Naive thymus-derived CD8-positive, alpha-beta T cell (primary cell): Measurements from ENCODE around the gene MYZAP. TPM values are rescaled to one million over a fixed set of nuclear protein-coding genes. Genes with fewer than 3 reads are reported as not detected.

Source experiments
- ATAC-seq, 2 donors: fragments of 150-1000 bp; cut with Tn5 transposase in 1 of 2; sonication (Bioruptor Pico), chemical (Tn5 transposase) in 1 of 2; 1 replicate in 1 of 2; 2 replicates in 1 of 2; pipeline ENCODE4 v1.10.0; 2021; ENCODE audit warnings: mild to moderate bottlenecking in 2 of 2, moderate library complexity in 2 of 2
- POLR2A ChIA-PET: fragments of 350-600 bp; sonication (Branson Sonifier 250); formaldehyde crosslinking; loops from one replicate; lab custom pipeline; 2021; ENCODE audit warnings: antibody characterized with exemption; lab: Charles Lee
- DNase-seq, 10 donors: peaks; one replicate each; pipeline versions ENCODE4 v3.0.0 to v3.0.0-alpha.2; 2020 to 2022
- H3K27ac Mint-ChIP-seq, 10 donors: one replicate each; pipeline ENCODE4 v1.8.0; 2020 to 2022; ENCODE audit warnings: mild to moderate bottlenecking in 10 of 10, mixed read lengths in 10 of 10, moderate library complexity in 4 of 10, inconsistent platforms in 1 of 10
- H3K27me3 Mint-ChIP-seq, 5 donors: one replicate each; pipeline ENCODE4 v1.8.0; 2021 to 2022; ENCODE audit warnings: mixed read lengths in 5 of 5
- H3K36me3 Mint-ChIP-seq, 3 donors: one replicate each; pipeline ENCODE4 v1.8.0; 2020 to 2022; ENCODE audit warnings: mixed read lengths in 3 of 3, mild to moderate bottlenecking in 2 of 3, inconsistent platforms in 1 of 3
- H3K4me1 Mint-ChIP-seq, 4 donors: one replicate each; pipeline ENCODE4 v1.8.0; 2021 to 2022; ENCODE audit warnings: mixed read lengths in 4 of 4
- H3K4me3 Mint-ChIP-seq, 10 donors: one replicate each; pipeline ENCODE4 v1.8.0; 2020 to 2022; ENCODE audit warnings: mild to moderate bottlenecking in 10 of 10, mixed read lengths in 10 of 10, moderate library complexity in 6 of 10, inconsistent platforms in 1 of 10
- H3K9me3 Mint-ChIP-seq, 9 donors: one replicate each; pipeline ENCODE4 v1.8.0; 2020 to 2022; ENCODE audit warnings: mixed read lengths in 9 of 9, mild to moderate bottlenecking in 3 of 9, inconsistent platforms in 1 of 9, moderate library complexity in 1 of 9
- polyA plus RNA-seq, 3 donors: library from polyadenylated mRNA; unstranded; fragments of 300-500 nt; fragmentation: Illumina TruSeq; gene quantifications; one replicate each; pipeline ENCODE4 v1.2.3, GENCODE V29; 2021
- total RNA-seq, 8 experiments: library from RNA in 2 of 8; stranded (reverse) in 2 of 8; gene quantifications; one replicate each; pipeline ENCODE4 v1.2.3 and lab custom pipeline; 2021 to 2026

Gene MYZAP
- total and polyA plus RNA-seq, 5 experiments from 2014 or later: 0.20 to 0.26 TPM; not detected in 3

GRCh38 chr15:57684491-57685151 is 92.9 kb downstream of the MYZAP start:
- ATAC-seq: no peak

DNA sequence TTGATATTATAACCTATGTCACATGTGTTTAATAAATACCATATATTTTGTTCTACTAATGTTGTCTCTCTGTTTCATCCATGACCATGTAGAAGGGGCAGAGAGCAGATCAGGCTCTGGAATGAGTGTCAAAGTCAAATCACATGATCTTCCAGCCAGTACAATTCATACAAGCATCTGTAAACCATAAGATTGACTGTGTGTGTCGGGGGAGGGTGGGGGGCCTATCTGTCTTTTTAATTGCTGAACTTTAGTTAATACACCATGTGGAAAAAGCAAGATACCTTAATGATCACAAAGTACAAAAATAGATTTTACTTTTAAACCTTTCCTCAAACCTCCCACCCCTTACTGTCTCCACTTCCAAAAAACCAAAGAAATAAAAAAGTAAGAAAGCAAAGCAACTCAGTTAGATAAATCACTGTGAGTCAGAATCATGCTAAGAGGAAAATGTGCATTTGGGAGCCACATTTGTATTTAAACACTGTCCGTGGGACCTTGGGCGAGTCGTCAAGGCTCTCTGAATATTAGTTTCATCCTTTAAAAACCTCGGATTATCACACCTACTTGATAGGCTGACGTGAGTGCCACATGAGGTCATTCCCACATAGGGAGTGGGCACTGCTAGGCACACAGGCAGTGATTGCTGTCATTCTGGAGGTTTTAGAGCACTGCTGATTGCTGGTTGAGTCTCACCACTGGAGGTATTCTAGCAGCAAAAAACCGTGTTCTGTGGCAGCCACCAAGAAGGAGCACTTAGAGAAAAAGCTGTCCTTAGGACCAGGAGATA is 93.8 kb downstream of the MYZAP start:
- H3K36me3 Mint-ChIP-seq: peaks cover 0 to 1% (median 0%) of the 10 kb centered on the region in 3 donors
- H3K9me3 Mint-ChIP-seq: no peaks in the 10 kb centered on the region
- no peaks in the 10 kb centered on the region for H3K4me1 Mint-ChIP-seq
- POLR2A ChIA-PET: no interaction called here
- H3K27me3 Mint-ChIP-seq: no peaks in the 10 kb centered on the region
- DNase-seq: no peak
- no peak for ATAC-seq
- no peak overlapping the region for H3K27ac Mint-ChIP-seq
- H3K4me3 Mint-ChIP-seq: no peak overlapping the region

More at GRCh38 chr15:57684491-57685151, 92.9 kb downstream of the MYZAP start:
- Mint-ChIP-seq H3K4me1 (peaks cover 0 to 5% (median 3%) of the 10 kb centered on the region in 4 donors), H3K4me3 (no peak overlapping the region), H3K27ac (no peak overlapping the region), H3K9me3 (no peaks in the 10 kb centered on the region), H3K27me3 (peaks cover 0 to 1% (median 0%) of the 10 kb centered on the region in 5 donors), H3K36me3 (peaks cover 0 to 1% (median 0%) of the 10 kb centered on the region in 3 donors)
- DNase-seq: no peak
- POLR2A ChIA-PET: no interaction called here

- DNase-seq (no peak), ATAC-seq (no peak)
- peaks cover 0 to 1% (median 0%) of the 10 kb centered on the region in 3 donors for H3K36me3 Mint-ChIP-seq
- H3K4me3 Mint-ChIP-seq: no peak overlapping the region
- no peaks in the 10 kb centered on the region for H3K4me1 Mint-ChIP-seq
- no peaks in the 10 kb centered on the region for H3K9me3 Mint-ChIP-seq
- POLR2A ChIA-PET: no interaction called here
- no peaks in the 10 kb centered on the region for H3K27me3 Mint-ChIP-seq
- H3K27ac Mint-ChIP-seq: no peak overlapping the region
These were observed 95.0 kb downstream of the MYZAP start for GRCh38 chr15:57686657-57687056.

- Mint-ChIP-seq H3K36me3 (no peaks in the 10 kb centered on the region), H3K27me3 (no peaks in the 10 kb centered on the region), H3K4me1 (no peaks in the 10 kb centered on the region), H3K27ac (no peak overlapping the region), H3K4me3 (no peak overlapping the region), H3K9me3 (no peaks in the 10 kb centered on the region)
- POLR2A ChIA-PET: no interaction called here
- ATAC-seq (no peak), DNase-seq (no peak)
These were observed 98.8 kb downstream of the MYZAP start for GRCh38 chr15:57690341-57690966.

DNA sequence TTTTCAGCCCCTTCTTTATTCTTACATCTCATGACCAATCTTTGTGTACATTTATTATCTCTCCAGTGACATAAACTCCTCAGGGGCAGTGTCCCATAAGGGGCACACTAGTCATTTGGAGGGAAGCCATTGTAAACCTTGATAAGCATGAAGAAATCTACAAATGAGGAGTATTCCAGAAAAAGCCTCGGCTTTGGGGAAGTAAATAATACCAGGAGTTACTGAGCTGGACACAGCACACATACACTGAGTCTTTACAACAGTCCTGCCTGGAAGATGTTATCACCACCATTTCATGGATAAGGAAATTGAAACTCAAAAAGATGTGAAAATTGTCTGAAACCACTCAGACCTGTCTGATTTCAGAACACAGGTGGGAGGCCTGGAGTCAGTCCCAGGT is 99.4 kb downstream of the MYZAP start:
- ATAC-seq (no peak), DNase-seq (no peak)
- no peaks in the 10 kb centered on the region for H3K27me3 Mint-ChIP-seq
- H3K27ac Mint-ChIP-seq: no peak overlapping the region
- no peaks in the 10 kb centered on the region for H3K9me3 Mint-ChIP-seq
- H3K36me3 Mint-ChIP-seq: no peaks in the 10 kb centered on the region
- H3K4me1 Mint-ChIP-seq: no peaks in the 10 kb centered on the region
- H3K4me3 Mint-ChIP-seq: no peak overlapping the region
- POLR2A ChIA-PET: no interaction called here

DNA sequence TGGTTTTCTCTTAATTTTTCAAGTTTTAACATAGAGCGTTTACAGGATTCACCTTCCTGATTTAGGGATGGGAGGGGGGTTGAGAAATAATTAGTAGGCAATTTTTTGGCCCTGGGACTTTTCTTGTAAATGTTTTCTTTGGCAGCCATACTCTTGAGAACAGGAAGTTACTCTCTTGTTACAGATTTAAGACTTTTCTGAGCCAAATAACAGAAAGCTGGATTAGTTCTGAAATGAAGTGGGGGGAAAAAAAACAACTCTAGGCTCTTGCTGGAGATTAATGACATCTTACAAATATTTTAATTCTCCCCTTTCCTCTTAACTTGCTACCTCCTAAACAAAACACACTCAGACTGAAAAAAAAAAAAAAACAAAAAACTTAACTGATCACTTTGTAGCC is 101.0 kb downstream of the MYZAP start:
- no peak overlapping the region for H3K27ac Mint-ChIP-seq
- H3K4me3 Mint-ChIP-seq: no peak overlapping the region
- H3K36me3 Mint-ChIP-seq: no peaks in the 10 kb centered on the region
- H3K27me3 Mint-ChIP-seq: peaks cover 0 to 7% (median 2%) of the 10 kb centered on the region in 5 donors
- POLR2A ChIA-PET: no interaction called here
- no peaks in the 10 kb centered on the region for H3K4me1 Mint-ChIP-seq
- H3K9me3 Mint-ChIP-seq: no peaks in the 10 kb centered on the region
- ATAC-seq (no peak), DNase-seq (no peak)

DNA sequence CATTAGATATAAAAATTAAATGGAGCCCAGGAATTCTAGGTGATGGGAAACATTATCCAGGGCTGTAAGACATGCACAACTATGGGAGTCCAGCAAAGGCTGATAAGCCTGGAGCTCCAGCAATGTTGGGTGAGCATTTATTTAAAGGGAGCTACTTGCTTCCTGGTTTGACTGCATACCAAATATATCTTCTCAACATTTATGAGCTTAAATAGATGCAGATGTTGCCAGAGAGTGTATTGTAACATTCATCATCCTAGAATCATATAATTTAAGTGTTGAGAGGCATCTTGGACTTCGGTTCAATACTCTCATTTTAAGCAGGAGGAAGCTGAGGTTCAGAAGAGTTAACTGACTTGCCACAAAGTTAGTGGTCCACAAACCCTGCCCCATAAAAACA is 102.6 kb downstream of the MYZAP start:
- Mint-ChIP-seq H3K36me3 (no peaks in the 10 kb centered on the region), H3K27ac (no peak overlapping the region), H3K4me1 (no peaks in the 10 kb centered on the region), H3K4me3 (no peak overlapping the region), H3K9me3 (no peaks in the 10 kb centered on the region), H3K27me3 (peaks cover 0 to 9% (median 6%) of the 10 kb centered on the region in 5 donors)
- POLR2A ChIA-PET: no interaction called here
- no peak for ATAC-seq
- DNase-seq: no peak

DNA sequence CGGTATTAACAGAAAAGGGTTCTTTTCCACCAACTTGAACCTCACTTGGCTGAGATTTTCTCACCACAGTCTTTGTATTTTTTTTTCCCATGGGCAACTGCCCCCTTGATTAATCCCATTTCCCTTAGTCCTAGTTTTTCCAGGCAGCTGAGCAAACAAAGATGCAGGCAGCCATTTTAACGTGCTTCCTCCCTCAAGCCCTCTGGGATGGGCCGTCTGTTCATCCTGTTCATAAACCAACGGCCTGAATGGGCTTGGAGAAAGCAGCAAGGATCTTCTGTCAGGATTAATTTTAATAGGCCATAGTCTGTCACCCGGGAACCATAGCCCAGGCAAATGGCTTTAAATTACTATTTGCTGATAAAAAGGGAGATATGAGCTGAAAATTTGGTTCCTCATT is 104.4 kb downstream of the MYZAP start:
- no peak for DNase-seq
- H3K4me3 Mint-ChIP-seq: no peak overlapping the region
- no peaks in the 10 kb centered on the region for H3K36me3 Mint-ChIP-seq
- H3K4me1 Mint-ChIP-seq: no peaks in the 10 kb centered on the region
- ATAC-seq: no peak
- H3K27ac Mint-ChIP-seq: no peak overlapping the region
- POLR2A ChIA-PET: interaction anchor here (1.2 kb wide), 1 partner anchor 10 kb away, joined by 6 read pairs; the partner anchor contains the start of gene POLR2M
- H3K9me3 Mint-ChIP-seq: no peaks in the 10 kb centered on the region
- peaks cover 0 to 18% (median 10%) of the 10 kb centered on the region in 5 donors for H3K27me3 Mint-ChIP-seq

DNA sequence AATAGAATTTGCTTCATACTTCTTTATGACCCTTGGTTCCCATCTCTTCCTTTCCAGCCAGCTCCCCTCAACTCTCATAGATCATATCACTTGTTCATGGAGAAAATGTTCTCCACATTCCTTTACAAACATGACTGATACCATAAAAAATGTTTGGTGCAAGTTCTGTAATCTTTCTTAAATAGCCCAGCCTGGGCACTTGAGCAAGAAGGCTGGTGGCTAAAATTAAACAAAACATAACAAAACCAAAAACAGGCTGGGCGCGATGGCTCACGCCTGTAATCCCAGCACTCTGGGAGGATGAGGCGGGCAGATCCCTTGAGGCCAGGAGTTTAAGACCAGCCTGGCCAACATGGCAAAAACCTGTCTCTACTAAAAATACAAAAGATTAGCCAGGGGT is 105.9 kb downstream of the MYZAP start:
- Mint-ChIP-seq H3K4me3 (no peak overlapping the region), H3K27me3 (peaks cover 0 to 23% (median 10%) of the 10 kb centered on the region in 5 donors), H3K9me3 (no peaks in the 10 kb centered on the region), H3K36me3 (no peaks in the 10 kb centered on the region), H3K4me1 (peaks cover 0 to 5% (median under 1%) of the 10 kb centered on the region in 4 donors), H3K27ac (no peak overlapping the region)
- no peak for DNase-seq
- POLR2A ChIA-PET: interaction anchor here (1.4 kb wide), 1 partner anchor 9 kb away, joined by 3 read pairs; the partner anchor contains the start of gene POLR2M
- ATAC-seq: no peak

GRCh38 chr15:57698243-57698642 is 106.5 kb downstream of the MYZAP start:
- peaks cover 0 to 27% (median 10%) of the 10 kb centered on the region in 5 donors for H3K27me3 Mint-ChIP-seq
- H3K4me3 Mint-ChIP-seq: no peak overlapping the region
- ATAC-seq: no peak

GRCh38 chr15:57698991-57699390 is 107.3 kb downstream of the MYZAP start:
- no peak overlapping the region for H3K4me3 Mint-ChIP-seq
- peaks cover 3 to 18% (median 14%) of the 10 kb centered on the region in 4 donors for H3K4me1 Mint-ChIP-seq
- peaks cover 0 to 27% (median 10%) of the 10 kb centered on the region in 5 donors for H3K27me3 Mint-ChIP-seq
- no peaks in the 10 kb centered on the region for H3K36me3 Mint-ChIP-seq
- no peak overlapping the region for H3K27ac Mint-ChIP-seq
- POLR2A ChIA-PET: no interaction called here
- ATAC-seq: no peak
- no peak for DNase-seq
- no peaks in the 10 kb centered on the region for H3K9me3 Mint-ChIP-seq

More at GRCh38 chr15:57698243-57698642, 106.5 kb downstream of the MYZAP start:
- Mint-ChIP-seq H3K27ac (no peak overlapping the region), H3K36me3 (no peaks in the 10 kb centered on the region), H3K9me3 (no peaks in the 10 kb centered on the region), H3K4me1 (peaks cover 0 to 12% (median 7%) of the 10 kb centered on the region in 4 donors)
- no peak for DNase-seq
- POLR2A ChIA-PET: interaction anchor here (1.4 kb wide), 1 partner anchor 8 kb away, joined by 3 read pairs; the partner anchor contains the start of gene POLR2M

DNA sequence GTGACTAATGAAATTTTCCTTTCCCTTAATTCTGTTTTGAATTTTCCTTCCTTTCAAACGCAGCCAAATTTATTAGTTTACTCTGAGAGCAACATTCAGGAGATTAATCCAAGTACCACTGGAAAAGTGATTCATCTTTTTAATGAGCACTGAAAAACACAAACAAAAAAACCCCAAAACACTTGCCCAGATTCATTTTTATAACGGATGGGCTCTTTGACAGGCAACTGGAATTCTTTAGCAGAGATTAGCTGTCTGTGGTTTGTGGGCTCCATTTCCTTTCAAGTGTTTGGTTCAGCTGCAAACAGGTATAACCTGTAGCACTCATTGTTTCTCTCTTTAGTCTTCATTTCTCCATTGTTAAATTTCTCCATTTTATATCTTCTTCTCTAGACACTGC is 111.7 kb downstream of the MYZAP start:
- H3K27me3 Mint-ChIP-seq: peaks cover 0 to 22% (median 6%) of the 10 kb centered on the region in 5 donors
- peak overlapping the region; percentile 5 to 78 (median 55) for H3K4me3 Mint-ChIP-seq
- peak overlapping the region in 9 of 10 donors; percentile 57 to 89 (median 84) for H3K27ac Mint-ChIP-seq
- peak; percentile 36 to 44 for ATAC-seq
- POLR2A ChIA-PET: interaction anchor here (1.2 kb wide), 1 partner anchor 35 kb away, joined by 3 read pairs; no protein-coding TSS in a partner anchor
- DNase-seq: peak in 7 of 10 donors; percentile 22 to 73 (median 51)
- peaks cover 16 to 52% (median 50%) of the 10 kb centered on the region in 4 donors for H3K4me1 Mint-ChIP-seq
- no peaks in the 10 kb centered on the region for H3K9me3 Mint-ChIP-seq
- H3K36me3 Mint-ChIP-seq: no peaks in the 10 kb centered on the region
